ENCODE measurements around the gene KDM1B.

GRCh38 chr6:18204691-18205090 is 49.5 kb downstream of the KDM1B start:
- no peak for TF ChIP-seq POLR2AphosphoS5 (IDR thresholded peaks at IDR 0.05)
- TF ChIP-seq CTCF (IDR thresholded peaks at IDR 0.05), result no peak

All from prostate gland (tissue), 2 donors.